Stimulated activated CD4-positive, alpha-beta T cell treated with anti-CD3 and anti-CD28 coated beads, TNF-alpha, amount 100 ng/mL, for 1 hour (primary cell): ENCODE data around the gene RNF17.

ENCODE experiments used
- DNase-seq, 3 donors: peaks; one replicate each; pipeline ENCODE4 v3.0.0-alpha.2; 2020; ENCODE audit warnings: low read depth in 3 of 3, low spot score in 1 of 3

RNF17 gene

GRCh38 chr13:24858953-24859352 is 95.0 kb downstream of the RNF17 start:
- DNase-seq = no peak

- no peak for DNase-seq
Observed at GRCh38 chr13:24860770-24861169, 96.8 kb downstream of the RNF17 start.

- DNase-seq = no peak
Observed at GRCh38 chr13:24861617-24862362, 97.8 kb downstream of the RNF17 start.

- DNase-seq = no peak
Observed at GRCh38 chr13:24863748-24864540, 100.0 kb downstream of the RNF17 start.

- no peak for DNase-seq
Observed at GRCh38 chr13:24864579-24864978, 100.6 kb downstream of the RNF17 start.

- DNase-seq = no peak
Observed at GRCh38 chr13:24865163-24865953, 101.4 kb downstream of the RNF17 start.

- no peak for DNase-seq
Observed at GRCh38 chr13:24866488-24866887, 102.5 kb downstream of the RNF17 start.

GRCh38 chr13:24868874-24869273 is 104.9 kb downstream of the RNF17 start:
- DNase-seq = no peak

- no peak for DNase-seq
Observed at GRCh38 chr13:24870380-24870760, 106.4 kb downstream of the RNF17 start.

GRCh38 chr13:24875566-24875965 is 111.6 kb downstream of the RNF17 start:
- DNase-seq = no peak

- DNase-seq = no peak
Observed at GRCh38 chr13:24877531-24877930, 113.6 kb downstream of the RNF17 start.

GRCh38 chr13:24878340-24878739 is 114.4 kb downstream of the RNF17 start:
- no peak for DNase-seq

- no peak for DNase-seq
Observed at GRCh38 chr13:24882665-24883064, 118.7 kb downstream of the RNF17 start.

GRCh38 chr13:24887759-24888158 is 123.8 kb downstream of the RNF17 start:
- DNase-seq = no peak

- DNase-seq = no peak
Observed at GRCh38 chr13:24888291-24888931, 124.4 kb downstream of the RNF17 start.

- DNase-seq = no peak
Observed at GRCh38 chr13:24890256-24890655, 126.3 kb downstream of the RNF17 start.

- no peak for DNase-seq
Observed at GRCh38 chr13:24891476-24892108, 127.6 kb downstream of the RNF17 start.

GRCh38 chr13:24892829-24893228 is 128.9 kb downstream of the RNF17 start:
- DNase-seq = no peak

GRCh38 chr13:24893863-24894262 is 129.9 kb downstream of the RNF17 start:
- DNase-seq = no peak

- DNase-seq = no peak
Observed at GRCh38 chr13:24894277-24894971, 130.5 kb downstream of the RNF17 start.
